NCI-H1417 treated with DMSO at 0.1 percent for 48 hours (cell line): ENCODE results near the gene COMMD10.

Experiments
- DNase-seq: peaks from one replicate; lab custom pipeline; 2025; lab: John Stamatoyannopoulos, UW

COMMD10 gene

GRCh38 chr5:116216246-116216645 is 131.4 kb downstream of the COMMD10 start:
- DNase-seq, result no peak

DNA sequence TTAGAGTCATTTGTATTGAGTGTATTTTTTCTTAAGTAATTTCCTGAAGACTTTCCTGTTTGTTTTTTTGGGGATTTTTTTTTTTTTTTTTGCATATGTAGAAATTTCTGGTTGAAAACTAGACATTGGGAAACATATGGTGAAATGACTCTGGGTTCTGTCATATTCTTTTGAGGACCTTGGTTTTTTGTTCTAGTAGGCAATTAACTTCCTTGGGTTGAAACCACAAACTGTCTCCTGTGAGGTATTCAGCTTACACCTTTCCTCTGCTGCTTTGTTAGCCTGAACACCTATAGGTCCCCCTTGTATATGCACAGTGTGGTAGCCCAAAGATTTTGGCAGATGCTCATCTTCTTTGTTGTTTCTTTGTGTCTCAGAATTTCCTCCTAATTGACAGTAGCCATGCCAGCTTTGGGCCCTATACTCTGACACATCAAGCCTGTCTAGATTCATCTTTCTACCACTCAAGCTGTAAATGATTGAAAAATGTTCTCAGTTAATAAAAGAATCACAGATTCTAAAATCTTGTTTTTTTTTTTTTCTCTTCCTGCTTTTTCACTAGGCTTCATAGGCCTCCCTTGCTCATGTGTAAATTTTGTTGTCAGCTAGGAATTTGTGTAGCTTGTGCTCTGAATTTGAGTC is 140.6 kb downstream of the COMMD10 start:
- no peak for DNase-seq

- DNase-seq, result no peak
These were observed 144.4 kb downstream of the COMMD10 start for GRCh38 chr5:116229131-116229689.

DNA sequence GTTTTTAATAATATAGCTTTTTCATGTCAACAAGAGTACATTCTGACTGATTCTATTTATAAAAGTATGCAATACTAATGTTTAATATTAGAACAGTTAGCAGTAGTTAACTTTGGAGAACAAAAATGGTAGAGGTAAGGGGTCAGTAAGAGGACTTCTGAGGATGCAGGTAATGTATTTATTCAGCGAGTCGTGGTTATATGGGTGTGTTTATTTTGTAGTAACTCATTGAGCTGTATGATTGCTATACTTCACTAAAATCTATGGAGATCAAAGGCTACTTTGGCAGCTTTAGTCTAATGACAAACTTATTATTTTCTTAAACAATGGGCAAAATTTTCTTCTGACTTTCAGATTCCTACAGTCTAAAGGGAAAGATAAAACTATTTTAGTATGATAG is 146.5 kb downstream of the COMMD10 start:
- DNase-seq, result no peak

DNA sequence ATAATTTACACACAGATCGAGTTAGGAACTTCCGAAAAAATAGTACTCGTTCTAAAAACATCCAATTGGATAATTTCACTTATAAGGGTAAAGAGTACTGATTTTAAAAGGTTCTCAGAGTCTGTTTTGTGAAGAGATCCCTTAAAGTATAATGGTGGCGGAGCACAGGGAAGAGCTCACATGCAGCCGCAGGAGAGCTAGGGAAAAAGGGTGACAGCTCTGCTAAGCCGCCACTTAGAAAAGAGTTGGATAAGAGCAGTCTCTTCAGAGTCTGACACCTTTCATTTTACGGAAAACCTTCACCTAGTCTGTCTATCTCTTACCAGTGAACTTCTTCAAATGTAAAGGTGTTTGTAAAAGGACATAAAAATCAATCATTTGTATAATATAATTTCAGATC is 149.9 kb downstream of the COMMD10 start:
- no peak for DNase-seq

GRCh38 chr5:116237917-116238500 is 153.2 kb downstream of the COMMD10 start:
- DNase-seq, result no peak

- no peak for DNase-seq
These were observed 157.5 kb downstream of the COMMD10 start for GRCh38 chr5:116242343-116242742.

DNA sequence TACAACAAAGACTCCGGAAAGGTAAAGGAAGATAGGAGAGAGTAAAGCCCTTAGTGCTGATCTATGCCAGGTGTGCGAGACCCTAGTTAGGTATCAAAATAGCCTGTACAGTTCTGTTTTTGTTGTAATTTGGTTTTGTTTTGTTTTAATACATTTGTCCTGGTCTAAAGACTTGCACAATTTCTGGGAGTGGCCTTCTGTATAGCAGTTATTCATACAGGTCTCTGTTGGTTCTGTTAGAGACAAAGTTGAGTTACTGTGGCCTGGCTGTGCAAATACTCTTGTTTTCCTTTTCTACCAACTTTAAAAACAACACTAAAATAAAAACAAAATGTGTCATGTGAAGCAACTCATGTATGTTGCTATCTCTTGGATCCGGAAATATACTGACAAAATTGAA is 163.6 kb downstream of the COMMD10 start:
- no peak for DNase-seq

DNA sequence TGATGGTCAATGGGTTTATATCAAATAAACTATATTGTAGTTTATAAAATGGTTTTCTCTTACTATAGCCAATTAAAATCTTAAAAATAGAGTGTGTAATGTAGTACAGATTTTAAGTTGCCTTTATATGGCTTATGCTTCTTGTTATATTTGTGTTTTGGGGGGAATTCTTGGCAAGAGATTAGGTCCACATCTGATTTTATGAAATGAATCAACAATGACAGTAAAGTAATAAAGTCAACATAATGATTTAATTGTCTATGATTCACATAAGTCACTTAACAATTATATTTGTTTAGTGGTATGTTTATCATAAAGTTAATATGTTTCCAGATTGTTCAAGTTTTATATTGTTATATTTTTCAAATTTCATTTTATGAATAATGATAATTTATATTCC is 164.8 kb downstream of the COMMD10 start:
- DNase-seq, result no peak

- no peak for DNase-seq
These were observed 171.9 kb downstream of the COMMD10 start for GRCh38 chr5:116256717-116257116.

DNA sequence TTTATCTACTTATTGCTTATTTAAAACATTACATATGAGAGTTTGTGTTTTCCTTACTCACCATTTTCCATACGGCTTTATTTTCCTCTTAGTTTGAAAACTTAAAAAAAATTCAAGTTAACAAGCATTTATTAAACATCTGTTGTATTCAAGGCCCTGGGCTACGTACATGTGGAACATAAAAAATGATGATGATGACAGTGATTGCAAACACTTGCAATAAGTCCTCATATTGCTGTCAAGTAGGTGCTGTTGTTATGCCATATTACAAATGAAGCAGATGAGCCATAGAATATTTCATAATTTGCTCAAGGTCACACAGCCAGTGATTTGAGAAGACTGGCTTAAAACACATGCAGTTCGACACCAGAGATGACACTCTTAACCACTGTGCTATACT is 180.6 kb downstream of the COMMD10 start:
- no peak for DNase-seq

GRCh38 chr5:116271446-116272025 is 186.7 kb downstream of the COMMD10 start:
- no peak for DNase-seq

DNA sequence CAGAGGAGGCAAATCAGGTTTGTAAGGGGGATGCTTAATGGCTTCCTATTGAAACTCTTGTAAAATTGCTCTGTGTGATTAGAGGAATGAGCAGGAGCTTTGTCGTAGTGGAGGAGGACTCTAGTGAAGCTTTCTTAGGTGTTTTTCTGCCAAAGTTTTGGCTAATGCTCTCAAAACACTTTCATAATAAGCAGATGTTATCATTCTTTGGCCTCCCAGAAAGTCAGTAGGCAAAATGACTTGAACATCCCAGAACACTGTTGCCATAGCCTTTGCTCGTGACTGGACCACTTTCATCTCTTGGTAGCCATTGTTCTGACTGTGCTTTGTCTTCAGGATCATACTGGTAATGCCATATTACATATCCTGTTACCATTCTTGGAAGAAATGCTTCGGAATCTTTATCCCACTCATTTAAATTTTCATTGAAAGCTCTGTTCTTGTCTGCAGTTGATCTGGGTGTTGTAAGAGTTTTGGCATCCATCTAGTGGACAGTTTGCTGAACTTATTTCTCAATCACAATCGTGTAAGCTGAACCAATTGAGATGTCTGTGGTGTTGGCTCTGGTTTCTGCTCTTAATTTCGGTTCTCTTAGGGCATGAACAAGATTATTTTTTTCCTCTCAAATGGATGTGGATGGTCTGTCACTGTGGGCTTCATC is 187.6 kb downstream of the COMMD10 start:
- no peak for DNase-seq

- no peak for DNase-seq
These were observed 188.8 kb downstream of the COMMD10 start for GRCh38 chr5:116273448-116274242.

DNA sequence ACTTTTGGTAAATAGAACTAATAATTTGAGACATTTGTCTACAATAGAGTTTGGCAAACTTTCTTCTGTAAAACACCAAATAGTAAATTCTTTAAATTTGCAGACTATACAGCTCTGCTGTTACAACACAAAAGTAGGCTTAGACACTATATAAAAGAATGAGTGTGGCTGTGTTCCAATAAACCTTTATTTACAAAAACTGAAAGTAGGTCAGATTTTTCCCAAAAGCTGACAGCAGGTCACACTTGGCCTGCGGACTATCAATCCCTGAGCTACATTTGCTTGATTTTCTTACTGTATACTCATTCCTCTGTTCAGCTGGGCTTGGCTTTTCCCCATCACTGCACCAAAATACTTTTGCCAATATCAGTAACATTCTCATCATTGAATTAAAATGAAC is 189.4 kb downstream of the COMMD10 start:
- no peak for DNase-seq

GRCh38 chr5:116275282-116275681 is 190.5 kb downstream of the COMMD10 start:
- no peak for DNase-seq

DNA sequence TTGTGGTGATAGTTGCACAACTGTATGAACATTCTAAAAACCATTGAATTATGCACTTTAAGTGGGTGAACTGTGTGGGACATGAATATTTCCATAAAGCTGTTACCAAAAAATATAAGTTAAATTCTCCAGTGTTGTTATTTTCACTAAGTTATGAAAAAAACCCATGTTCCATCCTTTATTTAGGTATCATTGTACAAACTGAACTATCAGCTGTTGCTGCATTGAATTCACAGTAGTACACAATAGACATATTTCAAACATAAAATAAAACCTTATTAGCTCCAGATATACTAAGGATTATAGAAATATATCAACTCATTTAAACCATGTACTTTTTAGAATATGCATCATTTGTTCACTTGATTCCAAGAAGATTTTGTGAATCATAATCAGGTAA is 192.1 kb downstream of the COMMD10 start:
- DNase-seq, result no peak

GRCh38 chr5:116280149-116280803 is 195.5 kb downstream of the COMMD10 start:
- DNase-seq, result no peak

DNA sequence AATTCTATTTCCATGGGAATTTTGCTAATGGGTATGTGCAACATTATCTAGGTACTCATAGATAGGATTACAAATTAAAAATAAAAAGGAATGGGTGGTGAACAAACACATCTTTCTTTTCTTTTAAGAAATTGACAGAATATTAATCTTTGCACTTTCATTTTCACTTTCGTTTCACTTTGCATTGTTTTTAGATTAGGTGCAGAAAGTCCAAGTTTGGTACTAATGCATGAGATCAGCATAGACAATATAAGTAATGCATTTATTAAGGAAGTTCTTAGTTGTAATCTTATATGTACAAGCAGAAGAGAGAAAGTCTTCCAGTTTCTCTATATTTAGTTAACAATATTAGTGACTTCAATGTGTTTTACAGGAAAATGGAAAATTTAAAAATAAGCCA is 196.5 kb downstream of the COMMD10 start:
- no peak for DNase-seq

DNA sequence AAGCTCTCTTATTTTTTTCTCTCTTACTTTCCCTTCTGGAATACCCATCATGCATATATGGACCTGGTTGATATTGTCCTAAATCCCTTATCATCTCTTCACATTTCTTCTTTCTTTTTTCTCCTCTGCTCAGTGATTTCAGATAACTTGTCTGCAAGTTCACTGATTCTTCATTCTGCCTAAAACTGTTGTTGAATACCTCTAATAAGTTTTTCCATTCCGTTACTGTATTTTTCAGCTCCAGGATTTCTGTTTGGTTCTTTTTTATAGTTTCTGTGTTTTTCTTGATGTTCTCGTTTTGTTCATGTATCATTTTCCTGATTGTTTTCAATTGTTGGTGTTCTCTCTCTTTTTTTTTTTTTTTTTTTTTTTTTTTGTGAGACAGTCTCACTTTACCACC is 203.7 kb downstream of the COMMD10 start:
- no peak for DNase-seq

DNA sequence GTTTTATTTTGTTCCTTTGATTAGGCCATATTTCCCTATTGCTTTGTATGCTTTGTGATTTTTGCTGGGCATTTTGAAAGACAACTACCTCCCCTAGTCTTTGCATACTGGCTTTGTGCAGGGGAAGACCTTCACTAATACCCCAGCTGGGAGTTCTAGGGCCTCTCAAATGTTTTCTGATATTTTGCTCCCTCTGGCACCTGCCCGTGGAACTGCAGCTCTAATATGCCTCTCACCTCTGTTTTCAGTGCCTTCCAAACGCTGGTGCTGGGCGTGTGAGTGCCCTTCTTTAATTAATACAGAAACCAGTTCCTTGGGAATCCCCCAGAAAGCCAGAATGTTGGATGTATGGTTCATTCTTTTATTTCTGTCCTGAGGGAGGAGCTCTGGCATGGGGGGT is 204.5 kb downstream of the COMMD10 start:
- DNase-seq, result no peak

DNA sequence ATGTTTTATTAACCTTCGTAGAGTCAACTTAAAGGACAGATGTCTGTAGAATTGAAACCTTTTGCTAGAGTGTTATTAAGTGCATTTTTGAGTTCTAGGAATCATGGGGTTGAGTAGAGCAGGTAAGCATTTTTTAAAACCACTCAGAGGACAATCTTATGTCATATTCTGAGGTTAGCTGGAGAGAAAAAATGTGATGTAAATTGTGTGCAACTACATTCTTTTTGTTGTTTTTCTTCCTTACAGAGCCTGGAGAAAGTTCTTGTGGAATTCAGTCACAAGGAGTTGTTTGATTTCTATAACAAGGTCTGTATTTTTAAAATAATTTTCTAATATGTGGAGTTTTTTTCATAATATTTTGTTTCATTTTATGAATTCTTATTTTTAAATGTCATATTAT is 206.4 kb downstream of the COMMD10 start:
- DNase-seq, result no peak
